Keratinocyte (primary cell): ENCODE results near the gene ALOX5. TPM values are rescaled to one million over a fixed set of nuclear protein-coding genes. Genes with fewer than 3 reads are reported as not detected.
"Not testable (repeated sequence)": the region's sequence is repeated elsewhere in the genome, so short reads cannot be mapped to it uniquely, and the experiment has no call there.

Experiments used
- DNase-seq: peaks from one replicate; pipeline ENCODE4 v3.0.0-alpha.2; 2011; ENCODE audit warnings: low read depth, missing footprints, low spot score
- FAIRE-seq: peaks from 2 replicates; lab custom pipeline; 2011; peaks lifted over from hg19 to GRCh38; lab: Jason Lieb, UNC
- H2AFZ ChIP-seq: 2 replicates; pipeline ENCODE4 v1.6.0; 2012; ENCODE audit warnings: low read length, control low read depth, inconsistent platforms; ENCODE audit not compliant: control insufficient read depth
- H3K27ac ChIP-seq: 2 replicates; pipeline ENCODE4 v1.5.1; 2011; ENCODE audit warnings: low read length; ENCODE audit not compliant: control insufficient read depth, insufficient read depth
- H3K27me3 ChIP-seq: 3 replicates; pipeline ENCODE4 v1.6.0; 2011; ENCODE audit warnings: low read length; ENCODE audit not compliant: control insufficient read depth, insufficient read depth; ENCODE audit errors: extremely low read depth
- H3K36me3 ChIP-seq, 2 experiments: 2 replicates in 1 of 2; 3 replicates in 1 of 2; pipeline ENCODE4 v1.5.1; 2011; ENCODE audit warnings: low read length in 2 of 2, mild to moderate bottlenecking in 1 of 2; ENCODE audit not compliant: control insufficient read depth in 2 of 2, insufficient read depth in 2 of 2; ENCODE audit errors: extremely low read depth in 1 of 2
- H3K4me1 ChIP-seq: 3 replicates; pipeline ENCODE4 v1.5.1; 2011; ENCODE audit warnings: low read length; ENCODE audit not compliant: control insufficient read depth, insufficient read depth; ENCODE audit errors: extremely low read depth
- H3K4me2 ChIP-seq: 3 replicates; pipeline ENCODE4 v1.6.0; 2011; ENCODE audit warnings: low read depth, low read length; ENCODE audit not compliant: control insufficient read depth, insufficient read depth; ENCODE audit errors: extremely low read depth
- H3K4me3 ChIP-seq, 3 experiments: fragments of 200-600 bp in 1 of 3; sonication (generic) in 1 of 3; 2 replicates in 2 of 3; 3 replicates in 1 of 3; pipeline ENCODE4 v1.5.1; 2011 to 2016; ENCODE audit warnings: low read length in 3 of 3, mild to moderate bottlenecking in 3 of 3, control low read depth in 2 of 3, inconsistent platforms in 1 of 3, low read depth in 1 of 3, mixed read lengths in 1 of 3, mixed run types in 1 of 3, moderate library complexity in 1 of 3; ENCODE audit not compliant: control insufficient read depth in 2 of 3, insufficient read depth in 2 of 3; ENCODE audit errors: extremely low read depth in 1 of 3
- H3K79me2 ChIP-seq: 2 replicates; pipeline ENCODE4 v1.6.0; 2012; ENCODE audit warnings: low read length; ENCODE audit not compliant: control insufficient read depth, insufficient read depth
- H3K9ac ChIP-seq: 3 replicates; pipeline ENCODE4 v1.6.0; 2011; ENCODE audit warnings: low read length; ENCODE audit not compliant: control insufficient read depth, insufficient read depth; ENCODE audit errors: extremely low read depth
- H3K9me1 ChIP-seq: 3 replicates; pipeline ENCODE4 v1.6.0; 2011; ENCODE audit warnings: low read length; ENCODE audit not compliant: control insufficient read depth, insufficient read depth; ENCODE audit errors: extremely low read depth
- H3K9me3 ChIP-seq: 2 replicates; pipeline ENCODE4 v1.5.1; 2012; ENCODE audit warnings: low read depth, low read length; ENCODE audit not compliant: control insufficient read depth
- H4K20me1 ChIP-seq: 3 replicates; pipeline ENCODE4 v1.6.0; 2011; ENCODE audit warnings: low read length; ENCODE audit not compliant: control insufficient read depth, insufficient read depth; ENCODE audit errors: extremely low read depth
- EZH2 ChIP-seq: IDR thresholded peaks from one replicate; pipeline ENCODE4 v1.6.1; 2012; ENCODE audit warnings: inconsistent platforms, mild to moderate bottlenecking, low read length, moderate library complexity
- dilution Hi-C: fragments of 300-500 bp; cut with MboI; formaldehyde crosslinking; loops from one replicate; pipeline ENCODE4 v1.7.0; 2020; ENCODE audit warnings: low sequenced_read_pairs; ENCODE audit not compliant: extremely low pct_ligation_motif_present
- polyA plus RNA-seq, 5 experiments: library from polyadenylated mRNA; depleted of rRNA in 3 of 5; stranded (reverse) in 3 of 5; stranded (forward) in 1 of 5; unstranded in 1 of 5; fragments of >200 nt; gene quantifications; 1 replicate in 1 of 5; 2 replicates in 3 of 5; 3 replicates in 1 of 5; pipeline versions ENCODE4 v1.2.1 to v1.2.3, GENCODE V29; 2011 to 2012; ENCODE audit warnings: missing spikeins in 2 of 5, low read depth in 1 of 5, low replicate concordance in 1 of 5
- TF ChIP-seq, protein P1 (sequence below), 3 experiments: IDR thresholded peaks in 1 of 3; conservative IDR thresholded peaks in 1 of 3; optimal IDR thresholded peaks in 1 of 3; 2 replicates in 2 of 3; 3 replicates in 1 of 3; pipeline versions ENCODE3 to v1.5.1; 2011; ENCODE audit warnings: low read length in 3 of 3, mild to moderate bottlenecking in 3 of 3, moderate library complexity in 2 of 3, control low read depth in 1 of 3, inconsistent platforms in 1 of 3; ENCODE audit not compliant: insufficient read depth in 2 of 3; ENCODE audit errors: extremely low read depth in 1 of 3

The ALOX5 gene
- polyA plus RNA-seq, 1 donor (not counting 4 experiments of a cell fraction or from before 2014, with no cell fraction given), result not detected

DNA sequence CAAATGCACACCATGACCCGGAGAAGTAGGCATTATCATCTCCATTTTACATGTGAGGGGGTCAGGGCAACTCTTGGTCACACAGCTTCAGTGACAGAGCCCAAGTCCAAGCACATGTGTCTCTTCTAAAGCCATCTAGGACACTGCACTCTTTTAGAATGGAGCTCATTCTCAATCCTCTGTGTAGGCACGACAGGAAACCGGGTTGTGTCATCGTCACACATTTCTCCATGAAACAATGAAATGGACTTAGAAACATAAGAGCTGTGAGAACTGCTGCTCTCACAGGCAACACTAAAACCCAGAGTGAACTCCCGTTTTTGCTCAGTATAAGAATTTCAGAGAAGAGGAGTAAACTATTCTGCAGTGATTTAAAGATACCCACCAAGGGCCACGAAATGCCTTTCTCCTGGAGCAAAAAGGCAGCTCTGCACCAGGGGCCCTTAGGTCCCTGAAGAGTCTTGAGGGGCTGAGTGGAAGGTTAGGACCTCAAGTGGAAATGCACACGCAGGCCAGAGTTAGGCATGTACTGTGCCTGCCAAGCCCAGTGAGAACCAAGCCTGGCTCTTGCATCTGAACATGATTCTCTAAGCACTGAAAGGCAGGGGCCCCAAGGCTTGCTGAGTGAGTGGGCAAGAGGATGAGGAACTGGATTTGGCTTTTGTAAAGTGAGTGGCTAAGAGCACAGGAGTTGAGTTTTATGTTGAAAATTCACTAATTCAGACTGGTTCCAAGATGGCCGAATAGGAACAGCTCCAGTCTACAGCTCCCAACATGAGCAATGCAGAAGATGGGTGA lies 13.3 kb downstream of the ALOX5 start:
- Histone ChIP-seq H3K9ac (no peak overlapping the region), H3K4me2 (no peak overlapping the region), H4K20me1 (no peaks in the 10 kb centered on the region), H3K36me3 (no peaks in the 10 kb centered on the region), H2AFZ (no peak overlapping the region), H3K27ac (no peak overlapping the region), H3K9me1 (no peaks in the 10 kb centered on the region), H3K4me1 (no peaks in the 10 kb centered on the region), H3K27me3 (no peaks in the 10 kb centered on the region), H3K79me2 (no peaks in the 10 kb centered on the region), H3K4me3 (no peak overlapping the region), H3K9me3 (no peaks in the 10 kb centered on the region)
- dilution Hi-C loops, result no loop called here
- FAIRE-seq, result no peak
- TF ChIP-seq, protein P1, sequence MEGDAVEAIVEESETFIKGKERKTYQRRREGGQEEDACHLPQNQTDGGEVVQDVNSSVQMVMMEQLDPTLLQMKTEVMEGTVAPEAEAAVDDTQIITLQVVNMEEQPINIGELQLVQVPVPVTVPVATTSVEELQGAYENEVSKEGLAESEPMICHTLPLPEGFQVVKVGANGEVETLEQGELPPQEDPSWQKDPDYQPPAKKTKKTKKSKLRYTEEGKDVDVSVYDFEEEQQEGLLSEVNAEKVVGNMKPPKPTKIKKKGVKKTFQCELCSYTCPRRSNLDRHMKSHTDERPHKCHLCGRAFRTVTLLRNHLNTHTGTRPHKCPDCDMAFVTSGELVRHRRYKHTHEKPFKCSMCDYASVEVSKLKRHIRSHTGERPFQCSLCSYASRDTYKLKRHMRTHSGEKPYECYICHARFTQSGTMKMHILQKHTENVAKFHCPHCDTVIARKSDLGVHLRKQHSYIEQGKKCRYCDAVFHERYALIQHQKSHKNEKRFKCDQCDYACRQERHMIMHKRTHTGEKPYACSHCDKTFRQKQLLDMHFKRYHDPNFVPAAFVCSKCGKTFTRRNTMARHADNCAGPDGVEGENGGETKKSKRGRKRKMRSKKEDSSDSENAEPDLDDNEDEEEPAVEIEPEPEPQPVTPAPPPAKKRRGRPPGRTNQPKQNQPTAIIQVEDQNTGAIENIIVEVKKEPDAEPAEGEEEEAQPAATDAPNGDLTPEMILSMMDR (optimal IDR thresholded peaks at IDR 0.05 in 1 of 3, IDR thresholded peaks at IDR 0.05 in 1 of 3, conservative IDR thresholded peaks at IDR 0.05 in 1 of 3; ENCODE audit: extremely low read depth in 1 of 3, insufficient read depth in 2 of 3, low read length in 3 of 3), result no peak
- TF ChIP-seq EZH2, result no peak
- no peak for DNase-seq

GRCh38 chr10:45389671-45390070 lies 15.7 kb downstream of the ALOX5 start:
- H3K4me3 ChIP-seq, DNase-seq, H3K36me3 ChIP-seq, H3K79me2 ChIP-seq, H3K27ac ChIP-seq, H3K9me1 ChIP-seq, H3K9me3 ChIP-seq, H3K9ac ChIP-seq, H2AFZ ChIP-seq, H4K20me1 ChIP-seq, H3K4me2 ChIP-seq, H3K27me3 ChIP-seq, FAIRE-seq, H3K4me1 ChIP-seq, dilution Hi-C loops: not testable (repeated sequence)

DNA sequence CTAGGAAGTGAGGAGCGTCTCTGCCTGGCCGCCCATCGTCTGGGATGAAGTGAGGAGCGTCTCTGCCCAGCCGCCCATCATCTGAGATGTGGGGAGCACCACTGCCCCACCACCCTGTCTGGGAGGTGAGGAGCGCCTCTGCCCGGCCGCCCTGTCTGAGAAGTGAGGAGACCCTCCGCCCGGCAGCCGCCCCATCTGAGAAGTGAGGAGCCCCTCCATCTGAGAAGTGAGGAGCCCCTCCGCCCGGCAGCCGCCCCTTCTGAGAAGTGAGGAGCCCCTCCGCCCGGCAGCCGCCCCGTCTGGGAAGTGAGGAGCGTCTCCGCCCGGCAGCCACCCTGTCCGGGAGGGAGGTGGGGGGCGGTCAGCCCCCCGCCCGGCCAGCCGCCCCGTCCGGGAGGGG lies 17.6 kb downstream of the ALOX5 start:
- H3K9ac ChIP-seq, H3K4me3 ChIP-seq, H3K27me3 ChIP-seq, H3K4me1 ChIP-seq, dilution Hi-C loops, H4K20me1 ChIP-seq, H3K36me3 ChIP-seq, FAIRE-seq, H3K27ac ChIP-seq, H3K79me2 ChIP-seq, H3K4me2 ChIP-seq, H3K9me3 ChIP-seq, DNase-seq, H3K9me1 ChIP-seq, H2AFZ ChIP-seq: not testable (repeated sequence)
